ENCODE measurements around the gene ECHS1. TPM values are rescaled to one million over a fixed set of nuclear protein-coding genes. Genes with fewer than 3 reads are reported as not detected.
"Not testable (repeated sequence)": the region's sequence is repeated elsewhere in the genome, so short reads cannot be mapped to it uniquely, and the experiment has no call there.

The ECHS1 gene
- total RNA-seq, 1 donor from 2014 or later, result 64.3 TPM

DNA sequence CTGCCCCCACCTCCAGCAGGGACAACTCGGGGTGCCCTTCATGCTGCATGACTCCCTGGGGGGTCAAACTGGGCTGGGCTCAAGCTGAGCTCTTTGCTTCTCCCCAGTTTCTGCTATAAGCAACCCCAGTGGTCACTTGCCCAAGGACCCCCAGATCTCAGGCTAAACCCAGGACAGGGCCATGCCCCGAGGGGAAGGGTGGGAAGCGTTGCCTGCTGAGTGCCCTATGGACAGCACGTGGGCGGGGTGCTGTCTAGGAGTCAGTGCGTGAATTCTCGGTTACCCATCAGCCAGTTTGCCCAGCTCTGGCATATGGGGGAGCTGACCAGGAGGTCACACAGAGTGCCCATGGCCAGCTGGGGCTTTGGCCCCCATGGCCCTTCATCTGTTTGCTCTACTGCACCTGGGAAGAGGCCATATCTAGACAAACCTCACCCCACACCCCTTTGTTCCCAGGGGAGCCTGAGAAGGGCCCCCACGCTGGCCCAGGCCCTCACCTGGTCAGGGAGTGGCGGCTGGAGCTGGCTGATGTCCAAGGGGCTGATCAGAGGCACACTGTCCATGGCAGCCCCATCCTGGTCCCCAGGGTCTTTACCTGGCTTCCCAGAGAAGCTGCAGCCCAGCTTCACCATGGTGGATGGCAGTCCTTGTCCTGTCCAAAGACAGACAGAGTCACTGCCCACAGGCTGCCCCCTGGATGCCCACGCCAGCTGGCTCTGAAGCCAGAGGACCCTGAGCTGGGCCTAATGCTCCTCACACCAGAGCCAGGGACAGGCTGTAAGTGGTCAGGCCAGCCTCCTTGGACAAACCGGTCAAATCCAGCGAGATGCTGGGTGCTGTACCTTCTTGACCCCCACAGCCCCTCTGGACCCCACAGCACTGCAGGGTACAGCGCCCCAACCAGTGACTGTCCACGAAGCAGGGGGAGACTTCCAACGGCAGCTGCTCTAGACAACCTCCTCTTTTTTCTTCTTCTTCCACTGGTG lies 44.5 kb downstream of the ECHS1 start:
- no peaks in the 10 kb centered on the region for H3K9me3 Mint-ChIP-seq
- no peak overlapping the region for H3K4me3 Mint-ChIP-seq
- H3K4me1 Mint-ChIP-seq, result peaks cover 7% of the 10 kb centered on the region
- intact Hi-C loops (cut with micrococcal nuclease), result loop anchor here (2.0 to 5.0 kb wide), 2 partner anchors 64 to 192 kb away; partner anchors contain the start of gene MTG1
- H3K27me3 Mint-ChIP-seq, result peaks cover 62% of the 10 kb centered on the region
- no peak overlapping the region for H3K27ac Mint-ChIP-seq
- H3K36me3 Mint-ChIP-seq (ENCODE audit: low read depth), result no peaks in the 10 kb centered on the region
- DNase-seq, result no peak

DNA sequence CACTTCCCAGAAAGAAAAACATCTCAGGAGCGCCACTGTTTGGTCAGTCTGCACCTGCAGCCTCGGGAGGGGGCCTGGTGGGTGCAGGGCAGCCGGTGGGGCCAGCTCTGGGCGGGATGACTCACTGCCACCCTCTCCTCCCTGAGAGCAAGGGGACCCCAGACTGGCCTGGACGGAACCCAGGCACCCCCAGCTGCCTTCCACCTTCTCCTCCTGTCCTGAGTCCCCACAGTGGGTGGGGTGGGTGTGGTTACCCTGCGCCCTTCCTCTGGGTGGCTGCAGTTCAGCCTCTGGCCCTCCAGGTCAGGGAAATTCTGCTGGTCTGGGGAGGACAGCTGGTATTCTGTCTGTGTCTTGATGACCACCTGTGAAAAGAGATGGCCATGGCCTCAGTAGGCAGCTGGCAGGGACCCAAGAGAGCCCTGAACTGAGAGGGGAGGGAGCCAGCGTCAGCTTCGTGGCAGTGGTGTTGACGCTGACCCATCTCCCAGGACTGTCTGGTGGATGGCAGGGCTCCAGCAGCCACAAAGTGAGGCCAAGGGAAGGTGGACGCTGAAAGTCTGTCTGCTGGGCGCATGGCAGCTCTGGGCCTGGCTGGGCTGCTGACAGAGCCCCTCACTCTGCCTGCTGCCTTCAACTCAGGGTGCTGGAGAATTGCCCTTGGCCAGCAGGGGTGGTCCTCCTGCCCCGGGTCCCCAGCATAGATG lies 45.4 kb downstream of the ECHS1 start:
- H3K4me1 Mint-ChIP-seq, result peaks cover 7% of the 10 kb centered on the region
- H3K9me3 Mint-ChIP-seq, result no peaks in the 10 kb centered on the region
- intact Hi-C loops (cut with micrococcal nuclease), result loop anchor here (2.0 to 5.0 kb wide), 2 partner anchors 64 to 193 kb away; partner anchors contain the start of gene MTG1
- no peak for DNase-seq
- H3K27ac Mint-ChIP-seq, result no peak overlapping the region
- peaks cover 56% of the 10 kb centered on the region for H3K27me3 Mint-ChIP-seq
- no peak overlapping the region for H3K4me3 Mint-ChIP-seq
- no peaks in the 10 kb centered on the region for H3K36me3 Mint-ChIP-seq (ENCODE audit: low read depth)

DNA sequence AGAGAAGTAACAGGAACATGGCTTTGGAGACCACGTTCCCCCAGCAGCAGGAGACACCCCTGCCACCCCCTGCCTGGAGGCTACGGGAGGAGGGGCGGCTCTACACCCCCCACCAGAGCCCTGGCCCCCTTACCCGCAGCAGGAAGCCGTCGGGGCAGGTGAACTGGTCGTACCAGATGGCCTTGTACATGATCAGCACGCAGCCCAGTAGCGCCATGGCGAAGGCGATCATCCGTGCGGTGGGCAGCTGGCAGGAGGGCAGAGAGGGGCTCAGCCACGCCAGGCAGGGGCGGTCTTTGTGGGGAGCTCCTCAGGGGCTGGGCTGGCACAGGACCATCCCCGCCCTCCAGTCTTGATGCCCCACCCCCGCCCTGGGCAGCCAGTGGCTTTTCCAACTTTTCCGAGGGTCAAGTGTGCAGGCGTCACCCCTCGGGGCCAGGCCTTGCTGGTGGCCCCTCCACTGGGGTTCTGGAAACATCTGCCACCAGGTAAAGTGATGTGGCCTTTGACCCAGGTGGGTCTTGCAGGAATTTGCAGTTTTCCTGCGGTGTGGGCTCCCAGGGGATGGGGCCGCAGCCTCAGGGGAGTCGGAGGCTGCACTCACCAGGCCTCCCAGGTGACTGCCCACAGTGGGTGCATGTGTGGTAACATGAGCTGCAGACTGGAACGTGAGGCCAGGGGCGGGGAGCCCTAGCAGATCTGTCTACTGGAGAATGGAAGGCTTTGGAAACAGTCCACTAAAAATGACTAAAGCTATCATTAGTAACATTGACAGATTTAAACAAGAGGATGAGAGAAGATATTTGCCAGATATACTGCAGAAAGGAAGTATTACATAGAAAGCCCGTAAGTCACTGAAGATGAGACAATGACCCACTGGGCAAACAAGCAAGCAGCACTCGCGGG lies 46.2 kb downstream of the ECHS1 start:
- Mint-ChIP-seq H3K4me1 (peaks cover 7% of the 10 kb centered on the region), H3K9me3 (no peaks in the 10 kb centered on the region), H3K4me3 (no peak overlapping the region), H3K36me3 (ENCODE audit: low read depth) (no peaks in the 10 kb centered on the region), H3K27me3 (peaks cover 48% of the 10 kb centered on the region), H3K27ac (no peak overlapping the region)
- DNase-seq, result no peak
- intact Hi-C loops (cut with micrococcal nuclease), result loop anchor here (5.0 kb wide), 1 partner anchor 65 kb away; the partner anchor contains the start of gene MTG1

DNA sequence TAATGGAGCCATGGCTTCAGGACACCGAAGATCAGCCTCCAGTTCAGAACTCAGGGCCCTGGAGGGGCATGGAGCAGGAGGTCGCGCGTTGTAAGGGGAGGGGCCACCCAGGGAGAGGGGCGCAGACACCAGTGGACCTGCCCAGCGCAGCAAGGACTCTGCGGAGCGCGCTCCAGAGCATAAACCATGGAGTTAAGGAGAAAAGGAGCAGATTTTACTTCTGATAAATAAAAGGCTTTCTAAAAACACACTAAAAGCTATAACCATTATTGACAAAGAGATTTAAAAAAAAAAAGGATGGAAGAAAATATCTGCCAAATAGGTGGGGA lies 47.0 kb downstream of the ECHS1 start:
- intact Hi-C loops (cut with micrococcal nuclease), result loop anchor here (5.0 kb wide), 1 partner anchor 66 kb away; the partner anchor contains the start of gene MTG1
- Mint-ChIP-seq H3K4me1 (peaks cover 7% of the 10 kb centered on the region), H3K27me3 (peaks cover 41% of the 10 kb centered on the region), H3K9me3 (no peaks in the 10 kb centered on the region), H3K36me3 (ENCODE audit: low read depth) (no peaks in the 10 kb centered on the region), H3K4me3 (peak overlapping the region; percentile 10), H3K27ac (no peak overlapping the region)
- no peak for DNase-seq

DNA sequence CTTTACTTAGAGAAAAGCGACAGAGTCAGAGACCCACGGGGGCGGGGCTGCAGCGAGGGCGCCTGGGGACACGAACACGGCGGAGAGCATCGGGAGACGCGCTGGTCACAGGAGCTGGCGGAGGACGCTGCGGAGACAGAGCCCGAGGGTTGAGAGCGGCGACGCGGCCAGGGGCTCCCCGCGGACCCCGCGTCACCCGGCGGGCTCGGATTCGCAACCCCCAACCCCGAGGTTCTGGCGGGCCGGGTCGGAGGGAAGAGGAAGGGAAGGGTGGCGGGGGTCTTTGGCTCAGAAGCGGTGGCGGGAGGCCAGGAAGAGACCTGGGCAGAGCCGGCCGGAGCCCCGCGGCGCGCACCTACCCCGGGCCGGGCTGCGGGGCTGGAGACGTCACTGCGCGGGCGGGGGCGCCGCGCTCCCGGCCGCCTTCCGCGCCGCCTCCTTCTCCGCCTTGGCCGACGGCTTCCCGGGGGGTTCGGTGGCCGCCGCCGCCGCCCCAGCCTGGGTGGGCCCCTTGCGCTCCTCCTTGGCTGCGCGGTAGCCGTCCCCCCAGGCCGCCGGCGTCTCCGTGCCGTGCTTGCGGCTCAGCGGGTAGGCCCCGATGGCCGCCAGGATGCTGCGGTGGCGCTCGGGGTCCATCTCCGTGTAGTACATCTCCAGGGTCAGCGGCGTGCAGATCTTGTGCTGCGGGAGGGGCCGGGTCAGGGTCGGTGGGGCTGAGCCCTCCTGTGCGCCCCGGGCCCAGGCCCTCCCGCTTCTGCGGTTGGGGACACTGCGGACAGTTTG lies 47.5 kb downstream of the ECHS1 start:
- DNase-seq, result no peak
- no peaks in the 10 kb centered on the region for H3K9me3 Mint-ChIP-seq
- no peaks in the 10 kb centered on the region for H3K36me3 Mint-ChIP-seq (ENCODE audit: low read depth)
- no peak overlapping the region for H3K27ac Mint-ChIP-seq
- peaks cover 36% of the 10 kb centered on the region for H3K27me3 Mint-ChIP-seq
- peaks cover 7% of the 10 kb centered on the region for H3K4me1 Mint-ChIP-seq
- peak overlapping the region; percentile 73 for H3K4me3 Mint-ChIP-seq
- intact Hi-C loops (cut with micrococcal nuclease), result loop anchor here (5.0 kb wide), 1 partner anchor 67 kb away; the partner anchor contains the start of gene MTG1

DNA sequence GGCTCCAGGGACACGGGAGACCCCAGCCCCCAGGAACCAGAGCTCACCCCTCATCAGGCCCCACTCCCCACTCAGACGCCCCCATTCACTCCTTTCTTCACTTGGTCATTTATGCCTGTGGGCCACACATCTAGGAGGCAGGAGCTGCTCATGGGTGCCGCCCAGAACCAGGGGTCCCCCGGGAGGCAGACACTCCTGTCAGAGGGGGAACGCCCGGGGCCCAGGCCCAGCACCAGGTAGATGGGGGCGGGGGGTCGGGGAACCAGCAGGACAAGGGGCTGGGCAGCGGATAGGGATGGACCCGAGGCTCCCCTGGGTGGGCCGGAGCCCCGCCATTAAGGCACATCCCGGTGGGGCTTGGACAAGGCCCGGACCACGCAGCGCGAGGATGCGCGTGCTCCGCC lies 48.3 kb downstream of the ECHS1 start:
- intact Hi-C loops (cut with micrococcal nuclease), result loop anchor here (5.0 kb wide), 1 partner anchor 67 kb away; the partner anchor contains the start of gene MTG1
- no peak overlapping the region for H3K27ac Mint-ChIP-seq
- H3K9me3 Mint-ChIP-seq, result no peaks in the 10 kb centered on the region
- no peak overlapping the region for H3K4me3 Mint-ChIP-seq
- no peaks in the 10 kb centered on the region for H3K36me3 Mint-ChIP-seq (ENCODE audit: low read depth)
- no peak for DNase-seq
- H3K27me3 Mint-ChIP-seq, result peaks cover 37% of the 10 kb centered on the region
- H3K4me1 Mint-ChIP-seq, result peaks cover 6% of the 10 kb centered on the region

DNA sequence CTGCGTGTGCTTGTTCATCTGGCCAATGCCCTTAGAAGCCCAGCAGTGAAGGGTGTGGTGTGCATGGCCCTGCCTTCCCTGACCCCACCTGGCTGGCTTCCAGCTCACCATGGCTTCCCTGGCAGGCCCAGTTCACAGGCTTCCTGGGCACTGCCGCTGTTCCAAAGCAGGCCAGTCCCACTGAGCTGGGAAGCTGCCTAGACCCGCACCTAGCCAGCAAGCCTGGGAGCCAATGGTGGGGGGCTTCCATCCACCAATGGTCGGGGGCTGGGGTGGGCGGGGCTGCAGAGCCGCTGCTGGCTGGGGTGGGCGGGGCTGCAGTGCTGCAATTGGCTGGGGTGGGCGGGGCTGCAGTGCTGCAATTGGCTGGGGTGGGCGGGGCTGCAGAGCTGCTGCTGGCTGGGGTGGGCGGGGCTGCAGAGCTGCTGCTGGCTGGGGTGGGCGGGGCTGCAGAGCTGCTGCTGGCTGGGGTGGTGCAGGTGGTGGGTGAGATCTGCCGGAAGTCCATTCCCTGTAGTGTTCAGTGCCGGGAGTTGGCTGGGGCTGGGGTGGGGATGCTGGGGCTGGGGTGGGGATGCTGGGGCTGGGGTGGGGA lies 48.9 kb downstream of the ECHS1 start:
- peaks cover 8% of the 10 kb centered on the region for H3K4me1 Mint-ChIP-seq
- intact Hi-C loops (cut with micrococcal nuclease), result no loop called here
- peaks cover 36% of the 10 kb centered on the region for H3K27me3 Mint-ChIP-seq
- no peaks in the 10 kb centered on the region for H3K36me3 Mint-ChIP-seq (ENCODE audit: low read depth)
- no peak overlapping the region for H3K4me3 Mint-ChIP-seq
- peak; percentile 86 for DNase-seq
- no peaks in the 10 kb centered on the region for H3K9me3 Mint-ChIP-seq
- no peak overlapping the region for H3K27ac Mint-ChIP-seq

DNA sequence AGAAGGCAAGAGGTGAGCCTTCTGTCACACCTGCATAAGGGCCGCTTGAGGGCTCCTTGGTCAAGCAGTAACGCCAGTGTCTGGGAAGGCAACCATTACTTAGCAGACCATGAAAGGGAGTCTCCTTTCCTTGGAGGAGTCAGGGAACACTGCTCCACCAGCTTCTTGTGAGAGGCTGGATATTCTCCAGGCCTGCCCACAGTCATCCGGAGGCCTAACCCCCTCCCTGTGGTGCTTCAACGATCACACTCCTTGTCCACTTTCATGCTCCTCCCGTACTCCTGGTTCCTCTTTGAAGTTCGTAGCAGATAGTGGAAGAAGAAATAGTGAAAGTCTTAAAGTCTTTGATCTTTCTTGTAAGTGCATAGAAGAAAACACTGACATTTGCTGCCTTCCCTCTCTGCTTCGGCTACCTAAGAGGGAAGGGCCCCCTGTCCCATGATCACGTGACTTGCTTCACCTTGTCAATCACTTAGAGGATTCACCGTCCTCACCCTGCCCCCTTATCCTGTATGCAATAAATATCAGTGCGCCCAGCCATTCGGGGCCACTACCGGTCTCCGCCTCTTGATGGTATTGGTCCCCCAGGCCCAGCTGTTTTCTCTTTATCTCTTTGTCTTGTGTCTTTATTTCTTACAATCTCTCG lies 51.0 kb downstream of the ECHS1 start:
- intact Hi-C loops (cut with micrococcal nuclease); DNase-seq; H3K4me3 Mint-ChIP-seq; H3K4me1 Mint-ChIP-seq; H3K27ac Mint-ChIP-seq; H3K36me3 Mint-ChIP-seq (ENCODE audit: low read depth); H3K9me3 Mint-ChIP-seq: not testable (repeated sequence)
- H3K27me3 Mint-ChIP-seq, result peaks cover 23% of the 10 kb centered on the region

DNA sequence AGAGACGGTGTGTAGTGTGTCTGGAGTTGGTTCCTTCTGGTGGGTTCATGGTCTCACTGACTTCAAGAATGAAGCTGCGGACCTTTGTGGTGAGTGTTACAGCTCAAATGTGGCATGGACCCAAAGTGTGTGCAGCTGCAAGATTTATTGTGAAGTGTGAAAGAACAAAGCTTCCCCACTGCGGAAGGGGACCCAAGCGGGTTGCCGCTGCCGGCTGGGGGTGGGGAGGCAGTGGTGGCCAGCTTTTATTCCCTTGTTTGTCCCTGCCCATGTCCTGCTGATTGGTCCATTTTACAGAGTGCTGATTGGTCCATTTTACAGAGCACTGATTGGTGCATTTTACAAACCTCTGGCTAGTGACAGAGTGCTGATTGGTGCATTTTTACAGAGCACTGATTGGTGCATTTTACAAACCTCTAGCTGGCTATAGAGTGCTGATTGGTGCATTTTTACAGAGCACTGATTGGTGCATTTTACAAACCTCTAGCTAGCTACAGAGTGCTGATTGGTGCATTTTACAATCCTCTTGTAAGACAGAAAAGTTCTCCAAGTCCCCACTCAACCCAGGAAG lies 52.2 kb downstream of the ECHS1 start:
- H3K9me3 Mint-ChIP-seq; H3K4me3 Mint-ChIP-seq; DNase-seq; H3K36me3 Mint-ChIP-seq (ENCODE audit: low read depth); intact Hi-C loops (cut with micrococcal nuclease); H3K27ac Mint-ChIP-seq: not testable (repeated sequence)
- H3K4me1 Mint-ChIP-seq, result peaks cover 10% of the 10 kb centered on the region
- H3K27me3 Mint-ChIP-seq, result peaks cover 13% of the 10 kb centered on the region

DNA sequence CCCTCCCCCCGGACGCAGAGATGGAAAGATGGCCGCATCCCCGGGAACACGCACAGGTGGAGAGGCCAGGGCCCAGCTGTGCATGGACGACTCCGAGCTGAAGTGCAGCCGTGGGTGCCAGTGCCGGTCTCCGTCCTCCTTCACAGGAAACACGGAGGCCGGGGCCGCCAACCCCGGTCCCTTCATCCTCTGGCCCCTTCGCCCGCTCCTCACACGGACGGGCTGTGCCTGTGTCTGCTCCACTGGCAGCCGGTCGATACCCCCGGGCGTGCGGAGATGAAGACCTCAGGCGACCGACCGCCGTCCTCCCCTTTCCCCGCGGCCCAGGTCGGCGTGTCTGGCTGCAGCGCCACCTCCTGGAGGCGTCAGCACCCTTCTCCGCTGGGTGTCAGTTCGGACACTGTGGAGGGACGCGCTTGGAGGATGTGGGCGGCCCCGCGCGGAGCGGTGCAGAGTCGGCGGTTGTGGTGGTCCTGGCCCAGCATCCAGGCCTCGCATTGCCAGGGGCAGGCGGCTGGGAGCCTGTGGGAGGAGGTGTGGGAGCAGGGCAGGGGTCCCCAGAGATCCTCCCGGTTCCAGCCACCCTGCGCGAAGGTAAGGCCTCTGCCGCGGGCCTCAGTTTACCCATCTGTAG lies 54.5 kb downstream of the ECHS1 start:
- H3K27me3 Mint-ChIP-seq, result peaks cover 9% of the 10 kb centered on the region
- intact Hi-C loops (cut with micrococcal nuclease), result loop anchor here (2.0 kb wide), 1 partner anchor 174 kb away; no protein-coding TSS in a partner anchor
- H3K4me3 Mint-ChIP-seq, result peak overlapping the region; percentile 78
- H3K4me1 Mint-ChIP-seq, result peaks cover 11% of the 10 kb centered on the region
- H3K36me3 Mint-ChIP-seq (ENCODE audit: low read depth), result no peaks in the 10 kb centered on the region
- peaks cover 6% of the 10 kb centered on the region for H3K9me3 Mint-ChIP-seq
- no peak overlapping the region for H3K27ac Mint-ChIP-seq
- peak; percentile 93 for DNase-seq

DNA sequence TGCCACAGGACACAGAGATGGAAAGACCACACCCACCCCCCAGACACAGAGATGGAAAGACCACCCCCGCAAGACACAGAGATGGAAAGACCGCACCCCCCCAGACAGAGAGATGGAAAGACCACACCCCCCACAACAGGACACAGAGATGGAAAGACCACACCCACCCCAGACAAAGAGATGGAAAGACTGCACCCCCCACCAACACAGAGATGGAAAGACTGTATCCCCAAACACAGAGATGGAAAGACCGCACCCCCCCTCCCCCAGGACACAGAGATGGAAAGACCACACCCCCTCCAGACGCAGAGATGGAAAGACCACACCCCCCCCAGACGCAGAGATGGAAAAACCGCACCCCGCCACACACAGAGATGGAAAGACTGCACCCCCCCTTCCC lies 56.4 kb downstream of the ECHS1 start:
- Mint-ChIP-seq H3K9me3 (peaks cover 6% of the 10 kb centered on the region), H3K36me3 (ENCODE audit: low read depth) (peaks cover 6% of the 10 kb centered on the region), H3K4me1 (peaks cover 11% of the 10 kb centered on the region), H3K27ac (no peak overlapping the region), H3K4me3 (no peak overlapping the region), H3K27me3 (peaks cover 9% of the 10 kb centered on the region)
- intact Hi-C loops (cut with micrococcal nuclease), result no loop called here
- DNase-seq, result no peak

All from activated CD4-positive, alpha-beta T cell treated with anti-CD3 and anti-CD28 coated beads, Interleukin-2, amount 10 ng/mL, durations not matched to agents 24 days and 14 days (primary cell).